ENCODE results near the gene CDH12.

GRCh38 chr5:22088517-22088916 lies 764.6 kb downstream of the CDH12 start:
- TF ChIP-seq CTCF (IDR thresholded peaks at IDR 0.05; ENCODE audit: low read depth, low read length) (no peak), EZH2phosphoT487 (IDR thresholded peaks at IDR 0.05; ENCODE audit: low read depth) (no peak)
